Measurements from ENCODE around the gene ST3GAL5.

The ST3GAL5 gene

DNA sequence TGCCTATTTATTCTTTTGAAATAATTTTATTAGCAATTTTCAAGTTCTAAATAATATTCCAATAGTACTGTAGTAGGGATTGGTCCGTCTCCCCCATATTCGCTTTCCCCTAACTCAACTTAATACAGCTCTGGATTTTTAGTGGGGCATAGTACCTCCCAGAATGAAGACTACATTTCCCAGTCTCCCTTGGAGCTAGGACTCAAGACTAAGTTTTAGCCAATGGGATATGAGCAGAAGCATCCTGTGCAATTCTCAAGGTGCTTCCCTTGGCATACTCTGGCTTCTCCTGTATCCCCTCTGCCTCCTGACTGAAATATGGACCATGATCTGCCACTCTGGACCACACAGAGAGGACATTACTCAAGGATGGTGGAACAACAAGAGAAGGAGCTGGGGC is 24.1 kb downstream of the ST3GAL5 start:
- DNase-seq, result no peak

DNA sequence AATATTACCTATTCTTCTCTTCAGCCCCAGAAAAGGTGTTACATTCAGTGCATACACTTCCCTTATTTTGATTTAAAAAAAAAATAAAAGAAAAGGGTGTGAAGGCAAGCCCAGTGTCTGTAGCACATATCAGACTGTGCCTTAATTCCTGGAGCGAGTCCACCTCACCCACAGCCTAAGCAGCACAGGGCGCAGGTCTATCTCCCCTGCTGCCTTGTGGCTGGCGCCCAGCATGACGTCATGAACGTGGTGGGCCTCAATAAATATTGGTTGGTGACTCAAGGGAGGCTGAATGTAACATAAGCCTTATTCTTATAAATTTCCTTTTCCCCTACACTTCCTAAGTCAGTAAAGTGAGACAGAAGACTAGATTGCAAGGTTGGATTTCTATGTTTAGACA is 26.4 kb downstream of the ST3GAL5 start:
- DNase-seq, result peak; percentile 26

DNA sequence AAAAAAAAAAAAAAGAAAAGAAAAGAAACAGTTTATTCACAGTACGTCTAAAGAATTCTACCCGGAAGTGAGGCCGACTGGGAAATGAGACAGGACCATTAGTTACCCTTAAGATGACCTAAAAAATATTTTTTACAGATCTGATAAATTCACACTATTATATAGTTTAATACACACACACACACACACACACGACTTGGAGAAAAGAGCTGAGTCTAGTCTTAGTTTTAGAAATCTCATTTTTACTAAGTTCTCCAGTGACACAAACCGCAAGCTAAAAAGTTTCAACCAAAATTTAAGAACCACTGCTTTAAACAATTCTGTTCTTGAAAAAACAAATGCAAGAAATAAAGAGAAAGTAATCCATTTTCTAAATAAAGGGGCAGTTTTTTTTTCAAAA is 27.1 kb downstream of the ST3GAL5 start:
- DNase-seq, result no peak

DNA sequence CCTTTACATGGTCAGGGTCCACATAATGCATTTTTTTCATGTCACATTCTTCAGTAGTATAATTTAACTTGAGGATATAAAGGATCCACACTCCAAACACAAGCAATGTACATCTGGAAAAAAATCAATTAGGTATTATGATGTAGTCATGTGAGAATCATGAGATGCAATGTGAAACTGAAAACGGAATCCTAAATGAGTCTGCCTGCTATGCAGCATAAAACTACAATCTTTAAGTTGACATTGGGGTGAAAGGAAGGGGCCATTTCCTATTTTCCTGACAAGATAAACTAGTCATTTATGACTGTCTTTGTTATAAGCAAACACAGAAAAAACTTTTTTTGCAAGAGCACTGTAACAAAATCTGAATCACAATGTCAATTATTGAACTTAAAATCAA is 27.6 kb downstream of the ST3GAL5 start:
- no peak for DNase-seq

- DNase-seq, result no peak
These were observed 29.9 kb downstream of the ST3GAL5 start for GRCh38 chr2:85858841-85859240.

GRCh38 chr2:85854897-85855296 is 33.9 kb downstream of the ST3GAL5 start:
- no peak for DNase-seq

- DNase-seq, result no peak
These were observed 34.7 kb downstream of the ST3GAL5 start for GRCh38 chr2:85854166-85854509.

DNA sequence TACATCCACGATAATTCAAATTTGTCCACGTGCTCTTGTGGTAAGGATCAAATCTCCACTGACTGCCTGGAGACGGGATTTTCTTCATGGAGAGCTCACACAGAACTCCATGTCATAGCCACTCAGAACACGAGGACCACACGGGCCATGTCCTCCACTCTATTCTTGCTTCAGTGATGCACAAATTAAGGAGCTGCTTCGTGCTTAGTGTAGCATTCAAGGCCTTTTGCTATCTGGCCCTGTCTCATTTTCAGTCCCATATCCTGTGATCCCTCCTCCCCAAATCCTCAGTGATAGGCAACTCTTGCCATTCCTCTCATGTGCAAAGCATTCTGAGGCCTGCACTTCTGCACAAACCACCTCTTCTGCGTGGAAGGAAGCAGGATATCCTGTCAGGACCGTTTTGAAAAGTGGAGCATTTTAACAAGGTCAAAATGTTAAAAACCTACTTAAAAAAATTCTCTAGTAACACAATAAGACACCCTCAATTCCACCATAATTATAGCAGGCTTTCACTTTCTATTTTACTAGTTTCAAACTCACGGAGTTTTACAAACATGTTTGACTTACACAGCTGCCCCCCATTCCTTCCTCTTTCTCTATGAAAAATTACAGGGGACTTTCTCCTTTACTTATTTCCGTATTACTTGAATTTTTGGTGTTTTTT is 35.2 kb downstream of the ST3GAL5 start:
- DNase-seq, result no peak

- DNase-seq, result peak; percentile 62
These were observed 35.8 kb downstream of the ST3GAL5 start for GRCh38 chr2:85852937-85853498.

GRCh38 chr2:85852152-85852840 is 36.5 kb downstream of the ST3GAL5 start:
- DNase-seq, result no peak

DNA sequence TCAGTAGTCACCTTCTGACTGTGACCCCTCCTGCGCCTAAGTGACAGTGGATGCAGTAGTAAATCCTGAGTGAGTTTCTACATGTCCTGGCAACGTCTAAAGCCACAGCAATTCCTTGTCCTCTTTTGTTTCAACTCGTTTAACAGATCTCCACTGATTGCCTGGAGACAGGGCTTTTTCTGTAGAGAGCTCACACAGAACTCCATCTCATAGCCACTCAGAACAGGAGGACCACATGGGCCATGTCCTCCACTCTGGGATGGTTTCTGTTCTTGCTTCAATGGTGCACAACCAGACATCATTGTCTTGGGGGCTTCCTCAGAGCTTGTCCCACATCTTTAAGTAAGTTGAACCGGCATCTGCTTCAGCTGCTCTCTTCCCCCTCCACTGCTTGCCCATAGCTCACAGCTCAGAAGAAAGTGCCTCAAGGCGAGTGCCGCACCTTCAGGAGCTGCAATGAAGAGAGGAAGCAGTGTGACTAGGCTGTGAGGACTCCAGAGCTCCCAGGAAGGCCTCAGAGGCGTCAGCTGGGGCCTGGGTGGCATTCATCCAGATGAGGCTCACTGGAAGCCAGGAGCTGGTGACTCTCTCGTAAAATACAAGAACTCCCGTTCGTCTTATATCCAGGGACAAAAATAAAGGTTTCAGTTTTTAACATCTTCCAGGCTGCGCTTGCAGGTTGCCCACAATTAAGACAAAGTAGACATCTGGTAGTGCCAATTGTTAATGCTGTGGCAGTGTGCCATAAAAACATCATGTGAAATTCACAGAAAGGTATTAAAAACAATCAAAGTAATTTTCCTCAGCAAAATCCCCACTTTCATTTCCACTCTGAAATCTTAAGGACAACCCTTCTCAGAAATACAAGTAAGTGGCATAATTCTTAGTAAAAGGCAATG is 37.3 kb downstream of the ST3GAL5 start:
- no peak for DNase-seq

- no peak for DNase-seq
These were observed 38.3 kb downstream of the ST3GAL5 start for GRCh38 chr2:85850451-85850850.

- DNase-seq, result no peak
These were observed 41.7 kb downstream of the ST3GAL5 start for GRCh38 chr2:85847051-85847588.

DNA sequence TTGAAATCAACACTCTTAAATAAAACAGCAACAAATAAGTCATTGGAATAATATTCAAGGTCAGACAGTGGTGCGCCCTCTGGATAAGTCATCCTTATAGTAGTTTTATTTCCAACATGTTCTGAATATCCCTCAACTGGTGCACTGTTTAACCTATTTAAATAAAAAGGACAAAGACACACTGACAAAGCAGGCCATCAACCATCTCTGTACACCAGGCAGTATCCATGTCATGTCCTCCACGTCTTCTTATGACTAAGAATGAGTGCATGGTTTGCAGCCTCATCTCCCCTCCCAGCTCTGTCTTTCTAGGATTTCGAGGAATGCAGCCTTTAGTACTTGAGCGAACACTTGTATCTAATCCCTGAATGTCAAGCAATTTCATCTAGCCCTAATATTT is 42.4 kb downstream of the ST3GAL5 start:
- no peak for DNase-seq

GRCh38 chr2:85844486-85844885 is 44.3 kb downstream of the ST3GAL5 start:
- DNase-seq, result no peak

DNA sequence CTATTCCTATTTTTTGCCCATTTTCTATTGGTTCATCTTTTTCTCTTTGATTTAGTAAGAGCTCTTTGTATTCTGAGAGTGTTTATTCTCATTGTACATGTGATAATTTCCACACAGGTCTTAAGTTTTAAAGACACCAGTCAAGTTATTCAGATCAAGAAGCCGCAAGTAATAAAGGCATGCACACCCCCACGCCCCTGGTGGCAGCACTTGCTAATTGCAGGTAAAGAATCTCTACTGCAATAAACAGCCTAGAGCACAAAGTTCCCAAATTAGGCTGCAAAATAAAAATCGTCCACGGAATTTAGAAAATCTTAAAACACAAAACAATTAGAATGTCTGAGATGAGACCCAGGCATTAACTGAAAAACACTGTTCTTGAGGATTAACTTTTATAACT is 45.2 kb downstream of the ST3GAL5 start:
- DNase-seq, result peak; percentile 73

- DNase-seq, result no peak
These were observed 48.7 kb downstream of the ST3GAL5 start for GRCh38 chr2:85840091-85840490.

- no peak for DNase-seq
These were observed 49.3 kb downstream of the ST3GAL5 start for GRCh38 chr2:85839461-85839860.

DNA sequence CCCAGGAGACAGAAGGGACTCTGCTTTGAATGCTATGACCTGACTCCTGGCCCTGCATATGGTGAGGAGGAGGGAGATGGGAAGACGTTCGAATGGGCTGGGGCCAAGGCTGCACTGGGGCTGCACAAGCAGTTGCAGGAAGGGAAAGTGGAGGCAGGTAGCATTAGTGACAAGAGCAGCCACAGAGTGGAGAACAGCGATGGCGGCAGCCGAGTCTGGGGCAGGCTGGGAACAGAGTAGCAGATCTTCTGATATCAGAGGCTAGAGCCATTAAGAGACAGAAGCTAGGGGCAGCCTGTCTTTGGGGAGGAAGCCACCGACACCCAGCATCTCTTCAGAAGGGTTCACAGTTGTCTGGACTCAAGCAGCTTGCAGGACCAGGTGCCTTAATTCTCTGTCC is 50.1 kb downstream of the ST3GAL5 start:
- DNase-seq, result no peak

- DNase-seq, result no peak
These were observed 50.6 kb downstream of the ST3GAL5 start for GRCh38 chr2:85838181-85838580.

DNA sequence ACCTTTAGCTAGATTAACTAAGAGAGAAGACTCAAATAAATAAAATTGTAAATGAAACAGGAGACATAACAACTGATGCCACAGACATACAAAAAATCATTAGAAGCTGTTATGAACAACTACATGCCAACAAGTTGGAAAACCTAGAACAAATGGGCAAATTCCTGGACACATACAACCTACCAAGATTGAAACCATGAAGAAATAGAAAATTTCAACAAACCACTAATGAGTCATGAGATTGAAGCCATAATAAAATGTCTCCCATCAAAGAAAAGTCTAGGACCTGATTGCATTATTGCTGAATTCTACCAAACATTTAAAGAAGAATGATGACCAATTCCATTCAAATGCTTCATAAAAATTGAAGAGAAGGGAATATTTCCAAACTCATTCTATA is 54.3 kb downstream of the ST3GAL5 start:
- DNase-seq, result no peak

DNA sequence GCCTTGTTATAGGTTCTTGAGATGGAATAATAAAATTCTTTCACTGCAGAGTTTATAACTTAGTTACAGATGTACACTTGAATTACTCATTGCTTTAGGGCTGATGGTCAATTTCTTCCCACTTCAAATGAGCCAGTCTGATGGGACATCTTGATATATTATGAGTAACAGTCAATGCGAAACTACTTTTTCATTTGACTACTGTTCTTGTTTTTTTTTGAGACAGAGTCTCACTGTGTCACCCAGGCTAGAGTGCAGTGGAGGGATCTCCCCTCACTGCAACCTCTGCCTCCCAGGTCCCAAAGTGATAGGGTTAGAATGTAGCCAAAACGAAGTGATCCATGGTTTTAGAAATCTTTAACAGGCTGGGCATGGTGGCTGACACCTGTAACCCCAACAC is 57.1 kb downstream of the ST3GAL5 start:
- no peak for DNase-seq

GRCh38 chr2:85830645-85831044 is 58.1 kb downstream of the ST3GAL5 start:
- no peak for DNase-seq
